VCaP (cell line): Measurements from ENCODE around the gene SLC29A4.

ENCODE experiments used
- H3K27ac ChIP-seq: fragments of 450-650 bp; 2 replicates; pipeline ENCODE4 v1.5.1; 2017
- CTCF ChIP-seq: fragments of 450-650 bp; conservative IDR thresholded peaks from 2 replicates; pipeline ENCODE4 v1.5.1; 2017; ENCODE audit warnings: mild to moderate bottlenecking, moderate library complexity

Gene SLC29A4

GRCh38 chr7:5348134-5349004, 65.6 kb downstream of the SLC29A4 start:
- H3K27ac ChIP-seq, result no peak overlapping the region
- no peak for TF ChIP-seq CTCF

GRCh38 chr7:5349005-5349380, 66.2 kb downstream of the SLC29A4 start:
- no peak overlapping the region for H3K27ac ChIP-seq
- no peak for TF ChIP-seq CTCF

- TF ChIP-seq CTCF, result no peak
- H3K27ac ChIP-seq, result no peak overlapping the region
These were observed 66.9 kb downstream of the SLC29A4 start for GRCh38 chr7:5349437-5350173.

- TF ChIP-seq CTCF, result no peak
- no peak overlapping the region for H3K27ac ChIP-seq
These were observed 67.4 kb downstream of the SLC29A4 start for GRCh38 chr7:5350174-5350463.

GRCh38 chr7:5350600-5351385, 68.0 kb downstream of the SLC29A4 start:
- no peak overlapping the region for H3K27ac ChIP-seq

GRCh38 chr7:5351507-5352265, 68.9 kb downstream of the SLC29A4 start:
- no peak for TF ChIP-seq CTCF

More at GRCh38 chr7:5350600-5351385, 68.0 kb downstream of the SLC29A4 start:
- no peak for TF ChIP-seq CTCF

More at GRCh38 chr7:5351507-5352265, 68.9 kb downstream of the SLC29A4 start:
- H3K27ac ChIP-seq, result 0 out of 2 replicates have a peak overlapping the region, but pooled peaks have one; percentile 22
